NCI-H2081 treated with DMSO at 0.1 percent for 48 hours (cell line): ENCODE measurements around the gene TRIM43B.
"Not testable (repeated sequence)": the region's sequence is repeated elsewhere in the genome, so short reads cannot be mapped to it uniquely, and the experiment has no call there.

Experiments
- DNase-seq: peaks from one replicate; lab custom pipeline; 2025; lab: John Stamatoyannopoulos, UW

Gene TRIM43B

DNA sequence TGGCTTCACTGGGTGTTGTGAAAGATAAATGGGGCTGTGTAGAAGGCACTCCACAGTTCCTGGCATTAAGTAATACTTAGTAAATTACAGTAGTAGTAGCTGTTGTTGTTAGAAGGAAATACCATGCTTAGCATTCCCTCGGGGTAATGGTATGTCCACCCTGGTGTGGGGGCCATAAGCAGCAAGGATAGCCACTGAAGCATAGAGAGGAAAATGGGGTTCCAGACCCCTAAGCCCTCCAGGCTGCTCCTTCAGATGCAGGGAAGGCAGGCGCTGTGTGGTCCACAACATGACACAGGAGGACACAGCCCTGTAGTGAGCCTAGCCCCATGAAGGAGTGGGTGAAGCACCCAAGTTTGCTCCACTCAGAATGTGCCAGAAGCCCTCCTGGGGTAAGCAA is 50.6 kb downstream of the TRIM43B start:
- DNase-seq, result not testable (repeated sequence)

DNA sequence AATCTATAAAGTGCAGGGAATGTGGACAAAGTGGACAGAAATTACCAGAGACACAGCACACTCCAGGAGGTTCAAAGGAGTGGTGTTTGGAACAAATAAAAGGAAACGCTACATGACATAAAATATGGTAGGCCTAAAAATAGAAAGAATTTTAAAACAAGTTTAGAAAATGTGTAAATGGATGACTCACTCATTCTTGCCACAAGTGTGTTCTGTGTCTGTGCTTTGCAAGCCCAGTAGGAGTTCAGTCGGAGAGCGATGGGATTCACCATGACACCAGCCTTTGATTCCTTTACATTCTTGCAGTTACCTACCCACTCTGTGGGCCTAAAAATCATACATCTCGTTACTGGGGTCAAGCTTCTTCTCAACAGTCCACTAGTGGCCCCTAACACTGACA is 51.2 kb downstream of the TRIM43B start:
- not testable (repeated sequence) for DNase-seq

DNA sequence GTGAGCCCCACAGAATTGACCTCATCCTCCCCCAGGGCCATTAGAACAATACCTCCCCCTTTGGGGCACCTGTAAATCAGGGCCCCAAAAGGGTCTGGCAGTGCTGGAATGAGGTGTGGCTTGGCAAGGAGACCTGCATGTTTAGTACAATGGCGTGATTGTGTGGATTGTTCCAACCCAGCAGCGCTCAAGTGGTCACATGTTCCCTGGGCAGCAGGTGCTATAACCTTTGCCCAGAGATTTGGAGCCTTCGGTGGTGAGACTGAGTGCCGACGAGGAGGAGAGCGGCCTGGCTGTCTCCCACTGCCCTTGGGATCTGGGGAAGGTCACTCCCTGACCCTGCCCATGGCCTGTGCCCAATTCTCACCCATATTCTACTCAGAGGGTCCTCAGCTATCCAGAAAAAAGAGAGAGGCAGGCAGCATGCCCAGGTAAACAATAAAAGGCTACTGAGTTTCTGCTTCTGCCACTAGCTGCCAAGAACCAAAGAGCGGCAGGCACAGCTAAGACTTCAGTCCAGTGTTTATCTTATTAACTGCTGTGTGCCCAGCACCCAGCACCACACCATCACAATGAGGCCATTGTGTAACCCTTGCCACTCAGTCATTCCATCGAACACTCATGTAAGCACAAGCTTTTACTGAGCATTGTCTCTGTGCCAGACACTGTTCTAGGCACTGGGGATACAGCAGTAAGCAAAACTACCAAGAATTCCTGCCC is 54.6 kb downstream of the TRIM43B start:
- DNase-seq, result not testable (repeated sequence)

DNA sequence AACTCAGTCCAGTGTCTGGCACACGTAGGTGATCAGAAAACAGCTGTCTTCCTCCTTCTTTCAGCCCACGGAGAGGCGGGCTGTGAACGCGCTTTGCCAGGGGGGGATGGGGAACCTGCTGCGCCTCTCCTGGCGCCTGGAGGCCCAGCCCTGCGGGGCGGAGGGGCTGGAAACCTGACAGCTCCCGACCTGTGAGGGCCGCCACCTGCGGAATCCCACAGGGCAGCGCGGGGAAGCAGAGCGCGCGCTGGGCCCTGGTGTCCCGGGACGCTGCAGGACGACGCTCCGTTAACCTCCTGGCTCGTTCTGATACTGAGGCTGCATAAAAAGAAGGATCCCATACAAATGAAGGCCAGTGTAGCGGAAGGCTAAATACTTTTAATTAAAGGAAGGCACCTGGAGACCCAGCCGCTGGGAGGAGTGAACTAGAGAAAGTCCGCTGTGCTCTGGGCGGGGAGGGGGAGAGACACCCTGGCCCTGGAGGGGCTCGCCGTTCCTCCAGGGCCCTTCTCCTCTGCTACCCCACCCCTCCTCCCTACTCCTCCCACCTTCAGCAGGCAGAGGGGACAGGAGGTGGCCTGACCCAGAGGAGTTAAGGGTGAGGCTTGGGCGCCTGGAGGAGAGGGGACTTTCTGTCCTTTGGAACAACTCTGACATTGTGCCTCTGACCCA is 57.2 kb downstream of the TRIM43B start:
- DNase-seq, result not testable (repeated sequence)
